SK-N-SH treated with all-trans-retinoic acid at 6 μM for 48 hours (cell line): ENCODE measurements around the gene OLFML2A.

ENCODE experiments used
- ATAC-seq: fragments of 200-7000 bp; cut with Tn5 transposase; 3 replicates; pipeline ENCODE4 v1.9.1; 2020; ENCODE audit warnings: mild to moderate bottlenecking, moderate library complexity
- BACH2 ChIP-seq: fragments of 250-450 bp; sonication (Bioruptor Pico); IDR thresholded peaks from 2 replicates; pipeline ENCODE4 v1.9.0; 2021; ENCODE audit warnings: mild to moderate bottlenecking, borderline replicate concordance
- CSDC2 ChIP-seq: fragments of 250-450 bp; sonication (Bioruptor Pico); IDR thresholded peaks from 2 replicates; pipeline ENCODE4 v1.5.0; 2020; ENCODE audit warnings: mild to moderate bottlenecking, moderate library complexity
- CSRNP3 ChIP-seq: fragments of 250-450 bp; sonication (Bioruptor Pico); IDR thresholded peaks from 2 replicates; pipeline ENCODE4 v1.5.1; 2021; ENCODE audit warnings: mild to moderate bottlenecking, moderate library complexity
- ESRRG ChIP-seq: fragments of 250-450 bp; sonication (Bioruptor Pico); IDR thresholded peaks from 2 replicates; pipeline ENCODE4 v1.6.1; 2021; ENCODE audit warnings: mild to moderate bottlenecking
- GLIS3 ChIP-seq: fragments of 250-450 bp; sonication (Bioruptor Pico); IDR thresholded peaks from 2 replicates; pipeline ENCODE4 v1.5.0; 2020; ENCODE audit warnings: mild to moderate bottlenecking, moderate library complexity
- ISL1 ChIP-seq: fragments of 250-450 bp; sonication (Bioruptor Pico); IDR thresholded peaks from 2 replicates; pipeline ENCODE4 v2.1.2; 2022; ENCODE audit warnings: mild to moderate bottlenecking, moderate library complexity
- TCF4 ChIP-seq: fragments of 250-450 bp; sonication (Bioruptor Pico); IDR thresholded peaks from 2 replicates; pipeline ENCODE4 v1.8.0; 2021; ENCODE audit warnings: mild to moderate bottlenecking, moderate library complexity, borderline replicate concordance
- TOX ChIP-seq: fragments of 250-450 bp; sonication (Bioruptor Pico); IDR thresholded peaks from 2 replicates; pipeline ENCODE4 v1.8.0; 2021; ENCODE audit warnings: mild to moderate bottlenecking, moderate library complexity, borderline replicate concordance
- ZC3H10 ChIP-seq: fragments of 250-450 bp; sonication (Bioruptor Pico); IDR thresholded peaks from 2 replicates; pipeline ENCODE4 v1.5.1; 2021; ENCODE audit warnings: mild to moderate bottlenecking, moderate library complexity
- ZFP3 ChIP-seq: fragments of 250-450 bp; sonication (Bioruptor Pico); IDR thresholded peaks from 2 replicates; pipeline ENCODE4 v1.5.0; 2020; ENCODE audit warnings: mild to moderate bottlenecking, moderate library complexity
- ZFP30 ChIP-seq: fragments of 450-650 bp; formaldehyde crosslinking; IDR thresholded peaks from 2 replicates; pipeline ENCODE4 v1.5.0; 2022; ENCODE audit warnings: mild to moderate bottlenecking, moderate library complexity
- ZNF565 ChIP-seq: fragments of 450-650 bp; formaldehyde crosslinking; conservative IDR thresholded peaks from 2 replicates; pipeline ENCODE4 v1.5.0; 2020; ENCODE audit warnings: low read depth, mild to moderate bottlenecking, moderate library complexity
- ZNF70 ChIP-seq: fragments of 450-650 bp; formaldehyde crosslinking; IDR thresholded peaks from 2 replicates; pipeline ENCODE4 v1.5.0; 2020; ENCODE audit warnings: mild to moderate bottlenecking, moderate library complexity
- TF ChIP-seq, protein P1 (sequence below): fragments of 250-450 bp; sonication (Bioruptor Pico); IDR thresholded peaks from 2 replicates; pipeline ENCODE4 v1.8.0; 2020; ENCODE audit warnings: mild to moderate bottlenecking, moderate library complexity, borderline replicate concordance
- TF ChIP-seq, protein P2 (sequence below): fragments of 250-450 bp; sonication (Bioruptor Pico); IDR thresholded peaks from 2 replicates; pipeline ENCODE4 v1.5.1; 2020; ENCODE audit warnings: low read depth, mild to moderate bottlenecking, moderate library complexity
- TF ChIP-seq, protein P3 (sequence below): fragments of 250-450 bp; sonication (Bioruptor Pico); IDR thresholded peaks from 2 replicates; pipeline ENCODE4 v1.5.0; 2020; ENCODE audit warnings: mild to moderate bottlenecking, moderate library complexity
- TF ChIP-seq, protein P4 (sequence below): fragments of 250-450 bp; sonication (Bioruptor Pico); IDR thresholded peaks from 2 replicates; pipeline ENCODE4 v1.8.0; 2021; ENCODE audit warnings: low read depth, mild to moderate bottlenecking, moderate library complexity, borderline replicate concordance

The OLFML2A gene

GRCh38 chr9:124788542-124789217 lies 11.7 kb downstream of the OLFML2A start:
- no peak for ATAC-seq
- no peak for TF ChIP-seq ZFP3
- no peak for TF ChIP-seq TOX (CRISPR knock-in tag)
- TF ChIP-seq ZC3H10 = no peak
- TF ChIP-seq, protein P1, sequence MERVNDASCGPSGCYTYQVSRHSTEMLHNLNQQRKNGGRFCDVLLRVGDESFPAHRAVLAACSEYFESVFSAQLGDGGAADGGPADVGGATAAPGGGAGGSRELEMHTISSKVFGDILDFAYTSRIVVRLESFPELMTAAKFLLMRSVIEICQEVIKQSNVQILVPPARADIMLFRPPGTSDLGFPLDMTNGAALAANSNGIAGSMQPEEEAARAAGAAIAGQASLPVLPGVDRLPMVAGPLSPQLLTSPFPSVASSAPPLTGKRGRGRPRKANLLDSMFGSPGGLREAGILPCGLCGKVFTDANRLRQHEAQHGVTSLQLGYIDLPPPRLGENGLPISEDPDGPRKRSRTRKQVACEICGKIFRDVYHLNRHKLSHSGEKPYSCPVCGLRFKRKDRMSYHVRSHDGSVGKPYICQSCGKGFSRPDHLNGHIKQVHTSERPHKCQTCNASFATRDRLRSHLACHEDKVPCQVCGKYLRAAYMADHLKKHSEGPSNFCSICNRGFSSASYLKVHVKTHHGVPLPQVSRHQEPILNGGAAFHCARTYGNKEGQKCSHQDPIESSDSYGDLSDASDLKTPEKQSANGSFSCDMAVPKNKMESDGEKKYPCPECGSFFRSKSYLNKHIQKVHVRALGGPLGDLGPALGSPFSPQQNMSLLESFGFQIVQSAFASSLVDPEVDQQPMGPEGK (CRISPR knock-in tag) = no peak
- no peak for TF ChIP-seq BACH2 (CRISPR knock-in tag)
- no peak for TF ChIP-seq CSDC2
- TF ChIP-seq, protein P2, sequence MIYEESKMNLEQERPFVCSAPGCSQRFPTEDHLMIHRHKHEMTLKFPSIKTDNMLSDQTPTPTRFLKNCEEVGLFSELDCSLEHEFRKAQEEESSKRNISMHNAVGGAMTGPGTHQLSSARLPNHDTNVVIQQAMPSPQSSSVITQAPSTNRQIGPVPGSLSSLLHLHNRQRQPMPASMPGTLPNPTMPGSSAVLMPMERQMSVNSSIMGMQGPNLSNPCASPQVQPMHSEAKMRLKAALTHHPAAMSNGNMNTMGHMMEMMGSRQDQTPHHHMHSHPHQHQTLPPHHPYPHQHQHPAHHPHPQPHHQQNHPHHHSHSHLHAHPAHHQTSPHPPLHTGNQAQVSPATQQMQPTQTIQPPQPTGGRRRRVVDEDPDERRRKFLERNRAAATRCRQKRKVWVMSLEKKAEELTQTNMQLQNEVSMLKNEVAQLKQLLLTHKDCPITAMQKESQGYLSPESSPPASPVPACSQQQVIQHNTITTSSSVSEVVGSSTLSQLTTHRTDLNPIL = no peak
- TF ChIP-seq, protein P3, sequence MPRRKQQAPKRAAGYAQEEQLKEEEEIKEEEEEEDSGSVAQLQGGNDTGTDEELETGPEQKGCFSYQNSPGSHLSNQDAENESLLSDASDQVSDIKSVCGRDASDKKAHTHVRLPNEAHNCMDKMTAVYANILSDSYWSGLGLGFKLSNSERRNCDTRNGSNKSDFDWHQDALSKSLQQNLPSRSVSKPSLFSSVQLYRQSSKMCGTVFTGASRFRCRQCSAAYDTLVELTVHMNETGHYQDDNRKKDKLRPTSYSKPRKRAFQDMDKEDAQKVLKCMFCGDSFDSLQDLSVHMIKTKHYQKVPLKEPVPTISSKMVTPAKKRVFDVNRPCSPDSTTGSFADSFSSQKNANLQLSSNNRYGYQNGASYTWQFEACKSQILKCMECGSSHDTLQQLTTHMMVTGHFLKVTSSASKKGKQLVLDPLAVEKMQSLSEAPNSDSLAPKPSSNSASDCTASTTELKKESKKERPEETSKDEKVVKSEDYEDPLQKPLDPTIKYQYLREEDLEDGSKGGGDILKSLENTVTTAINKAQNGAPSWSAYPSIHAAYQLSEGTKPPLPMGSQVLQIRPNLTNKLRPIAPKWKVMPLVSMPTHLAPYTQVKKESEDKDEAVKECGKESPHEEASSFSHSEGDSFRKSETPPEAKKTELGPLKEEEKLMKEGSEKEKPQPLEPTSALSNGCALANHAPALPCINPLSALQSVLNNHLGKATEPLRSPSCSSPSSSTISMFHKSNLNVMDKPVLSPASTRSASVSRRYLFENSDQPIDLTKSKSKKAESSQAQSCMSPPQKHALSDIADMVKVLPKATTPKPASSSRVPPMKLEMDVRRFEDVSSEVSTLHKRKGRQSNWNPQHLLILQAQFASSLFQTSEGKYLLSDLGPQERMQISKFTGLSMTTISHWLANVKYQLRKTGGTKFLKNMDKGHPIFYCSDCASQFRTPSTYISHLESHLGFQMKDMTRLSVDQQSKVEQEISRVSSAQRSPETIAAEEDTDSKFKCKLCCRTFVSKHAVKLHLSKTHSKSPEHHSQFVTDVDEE (CRISPR knock-in tag) = no peak
- TF ChIP-seq, protein P4, sequence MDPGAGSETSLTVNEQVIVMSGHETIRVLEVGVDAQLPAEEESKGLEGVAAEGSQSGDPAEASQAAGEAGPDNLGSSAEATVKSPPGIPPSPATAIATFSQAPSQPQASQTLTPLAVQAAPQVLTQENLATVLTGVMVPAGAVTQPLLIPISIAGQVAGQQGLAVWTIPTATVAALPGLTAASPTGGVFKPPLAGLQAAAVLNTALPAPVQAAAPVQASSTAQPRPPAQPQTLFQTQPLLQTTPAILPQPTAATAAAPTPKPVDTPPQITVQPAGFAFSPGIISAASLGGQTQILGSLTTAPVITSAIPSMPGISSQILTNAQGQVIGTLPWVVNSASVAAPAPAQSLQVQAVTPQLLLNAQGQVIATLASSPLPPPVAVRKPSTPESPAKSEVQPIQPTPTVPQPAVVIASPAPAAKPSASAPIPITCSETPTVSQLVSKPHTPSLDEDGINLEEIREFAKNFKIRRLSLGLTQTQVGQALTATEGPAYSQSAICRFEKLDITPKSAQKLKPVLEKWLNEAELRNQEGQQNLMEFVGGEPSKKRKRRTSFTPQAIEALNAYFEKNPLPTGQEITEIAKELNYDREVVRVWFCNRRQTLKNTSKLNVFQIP = no peak
- no peak for TF ChIP-seq ZNF70
- TF ChIP-seq ESRRG (CRISPR knock-in tag) = no peak
- TF ChIP-seq GLIS3 (CRISPR knock-in tag) = no peak
- TF ChIP-seq CSRNP3 (CRISPR knock-in tag) = no peak
- no peak for TF ChIP-seq ZNF565 (CRISPR knock-in tag)

GRCh38 chr9:124789531-124789930 lies 12.6 kb downstream of the OLFML2A start:
- ATAC-seq = no peak
- TF ChIP-seq CSRNP3 (CRISPR knock-in tag) = no peak
- TF ChIP-seq, protein P3 (CRISPR knock-in tag) = no peak
- TF ChIP-seq TOX (CRISPR knock-in tag) = no peak

DNA sequence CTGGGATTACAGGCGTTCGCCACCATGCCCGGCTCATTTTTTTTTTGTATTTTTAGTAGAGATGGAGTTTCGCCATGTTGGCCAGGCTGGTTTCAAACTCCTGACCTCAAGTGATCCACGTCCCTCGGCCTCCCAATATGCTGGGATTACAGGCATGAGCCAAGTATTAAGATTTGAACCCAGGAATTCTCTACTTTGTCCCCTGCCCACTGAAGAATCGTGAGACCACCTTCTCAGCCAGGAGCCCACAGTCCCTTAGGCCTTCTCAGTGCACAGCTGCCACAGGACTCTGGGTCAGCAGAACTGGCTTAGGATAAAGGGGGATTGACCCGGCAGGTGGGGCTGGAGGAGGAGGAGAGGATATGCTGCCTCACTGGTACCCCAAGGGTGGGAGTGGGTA lies 13.4 kb downstream of the OLFML2A start:
- TF ChIP-seq ZFP30 (CRISPR knock-in tag) = no peak
- no peak for TF ChIP-seq ISL1
- TF ChIP-seq CSDC2 = no peak
- TF ChIP-seq BACH2 (CRISPR knock-in tag) = no peak
- TF ChIP-seq, protein P3 (CRISPR knock-in tag) = no peak
- TF ChIP-seq TCF4 (CRISPR knock-in tag) = no peak
- TF ChIP-seq CSRNP3 (CRISPR knock-in tag) = no peak
- TF ChIP-seq, all 23 proteins: peak for 0
- no peak for ATAC-seq
